Chondrocyte (in vitro differentiated cells): ENCODE results near the gene ARMS2. TPM values are rescaled to one million over a fixed set of nuclear protein-coding genes. Genes with fewer than 3 reads are reported as not detected.
A peak's percentile ranks its signal among the peaks of the same experiment; 100 is the strongest.

Source experiments
- DNase-seq: peaks from one replicate; pipeline ENCODE4 v3.0.0; 2021; ENCODE audit warnings: mixed read lengths, low spot score
- H3K27ac Mint-ChIP-seq: one replicate; pipeline ENCODE4 v1.8.0; 2021; ENCODE audit warnings: mild to moderate bottlenecking, moderate library complexity, mixed read lengths; ENCODE audit not compliant: unreplicated experiment
- H3K27me3 Mint-ChIP-seq: 2 replicates; pipeline ENCODE4 v1.8.0; 2021; ENCODE audit warnings: low read depth, mixed read lengths
- H3K36me3 Mint-ChIP-seq: 2 replicates; pipeline ENCODE4 v1.8.0; 2021; ENCODE audit warnings: low read depth, mixed read lengths
- H3K4me1 Mint-ChIP-seq: 2 replicates; pipeline ENCODE4 v1.8.0; 2021; ENCODE audit warnings: low read depth, mild to moderate bottlenecking, mixed read lengths
- H3K4me3 Mint-ChIP-seq: one replicate; pipeline ENCODE4 v1.8.0; 2021; ENCODE audit warnings: mild to moderate bottlenecking, moderate library complexity, mixed read lengths; ENCODE audit not compliant: unreplicated experiment
- H3K9me3 Mint-ChIP-seq: 2 replicates; pipeline ENCODE4 v1.8.0; 2021; ENCODE audit warnings: low read depth, mixed read lengths
- CTCF ChIP-seq: fragments of 200-600 bp; sonication (generic); IDR thresholded peaks from 2 replicates; pipeline ENCODE4 v1.5.0; 2021; ENCODE audit warnings: antibody characterized with exemption, mild to moderate bottlenecking, moderate library complexity
- total RNA-seq: library from RNA; stranded (reverse); gene quantifications from 3 replicates; pipeline ENCODE4 v1.2.1, GENCODE V29; 2021

ARMS2 gene
- total RNA-seq, 1 donor from 2014 or later, result 0.62 TPM

GRCh38 chr10:122419876-122420623, 34.4 kb upstream of the ARMS2 start:
- Mint-ChIP-seq H3K27ac (peak overlapping the region; percentile 90), H3K27me3 (no peaks in the 10 kb centered on the region), H3K4me3 (no peak overlapping the region), H3K36me3 (peaks cover 16% of the 10 kb centered on the region), H3K9me3 (no peaks in the 10 kb centered on the region), H3K4me1 (peaks cover 66% of the 10 kb centered on the region)
- TF ChIP-seq CTCF, result no peak
- DNase-seq, result no peak

- peaks cover 66% of the 10 kb centered on the region for H3K4me1 Mint-ChIP-seq
- H3K27me3 Mint-ChIP-seq, result no peaks in the 10 kb centered on the region
- H3K9me3 Mint-ChIP-seq, result no peaks in the 10 kb centered on the region
- TF ChIP-seq CTCF, result no peak
- H3K36me3 Mint-ChIP-seq, result peaks cover 16% of the 10 kb centered on the region
- peak overlapping the region; percentile 90 for H3K27ac Mint-ChIP-seq
- H3K4me3 Mint-ChIP-seq, result no peak overlapping the region
- DNase-seq, result no peak
Observed at GRCh38 chr10:122420624-122421007, 33.8 kb upstream of the ARMS2 start.

- Mint-ChIP-seq H3K27me3 (no peaks in the 10 kb centered on the region), H3K9me3 (no peaks in the 10 kb centered on the region), H3K36me3 (peaks cover 14% of the 10 kb centered on the region), H3K4me3 (no peak overlapping the region), H3K4me1 (peaks cover 61% of the 10 kb centered on the region), H3K27ac (peak overlapping the region; percentile 90)
- no peak for TF ChIP-seq CTCF
- DNase-seq, result no peak
Observed at GRCh38 chr10:122421054-122421625, 33.3 kb upstream of the ARMS2 start.

- Mint-ChIP-seq H3K4me1 (peaks cover 55% of the 10 kb centered on the region), H3K27ac (peak overlapping the region; percentile 74), H3K9me3 (no peaks in the 10 kb centered on the region), H3K27me3 (no peaks in the 10 kb centered on the region), H3K36me3 (peaks cover 12% of the 10 kb centered on the region), H3K4me3 (no peak overlapping the region)
- TF ChIP-seq CTCF, result no peak
- DNase-seq, result no peak
Observed at GRCh38 chr10:122421742-122422141, 32.7 kb upstream of the ARMS2 start.

GRCh38 chr10:122422266-122422989, 32.0 kb upstream of the ARMS2 start:
- DNase-seq, result no peak
- TF ChIP-seq CTCF, result no peak
- Mint-ChIP-seq H3K9me3 (no peaks in the 10 kb centered on the region), H3K36me3 (peaks cover 13% of the 10 kb centered on the region), H3K27me3 (no peaks in the 10 kb centered on the region), H3K4me3 (no peak overlapping the region), H3K4me1 (peaks cover 49% of the 10 kb centered on the region), H3K27ac (peak overlapping the region; percentile 71)
